Fibroblast of lung (primary cell): ENCODE data around the gene ATG2A. TPM values are rescaled to one million over a fixed set of nuclear protein-coding genes. Genes with fewer than 3 reads are reported as not detected.

ENCODE experiments used
- DNase-seq, 2 donors: peaks; one replicate each; pipeline versions ENCODE4 v3.0.0 to v3.0.0-alpha.2; 2010; ENCODE audit warnings: low read depth in 2 of 2
- H2AFZ ChIP-seq: 2 replicates; pipeline ENCODE4 v1.5.1; 2012; ENCODE audit warnings: low read length, control low read depth, inconsistent platforms
- H3K27ac ChIP-seq: 2 replicates; pipeline ENCODE4 v1.5.1; 2011; ENCODE audit warnings: low read length, control low read depth; ENCODE audit not compliant: insufficient read depth
- H3K27me3 ChIP-seq: 2 replicates; pipeline ENCODE4 v1.5.1; 2011; ENCODE audit warnings: mild to moderate bottlenecking, low read length; ENCODE audit not compliant: control insufficient read depth, insufficient read depth
- H3K36me3 ChIP-seq: 2 replicates; pipeline ENCODE4 v1.5.1; 2011; ENCODE audit warnings: low read length; ENCODE audit not compliant: control insufficient read depth, insufficient read depth
- H3K4me1 ChIP-seq: 2 replicates; pipeline ENCODE4 v1.5.1; 2011; ENCODE audit warnings: low read length; ENCODE audit not compliant: control insufficient read depth, insufficient read depth; ENCODE audit errors: extremely low read depth
- H3K4me2 ChIP-seq: 2 replicates; pipeline ENCODE4 v1.5.1; 2011; ENCODE audit warnings: low read length, control low read depth; ENCODE audit not compliant: insufficient read depth; ENCODE audit errors: extremely low read depth
- H3K4me3 ChIP-seq, 4 experiments: fragments of 200-600 bp in 1 of 4; sonication (generic) in 1 of 4; replicated peaks in 1 of 4; 2 replicates each; pipeline ENCODE4 v1.5.1; 2011 to 2016; ENCODE audit warnings: low read length in 4 of 4, low read depth in 3 of 4, mild to moderate bottlenecking in 3 of 4, control low read depth in 2 of 4, inconsistent platforms in 1 of 4, mixed read lengths in 1 of 4; ENCODE audit not compliant: insufficient read depth in 1 of 4; ENCODE audit errors: control extremely low read depth in 1 of 4
- H3K79me2 ChIP-seq: 2 replicates; pipeline ENCODE4 v1.5.1; 2012; ENCODE audit warnings: mild to moderate bottlenecking, low read length, inconsistent platforms; ENCODE audit not compliant: control insufficient read depth, insufficient read depth
- H3K9ac ChIP-seq: 2 replicates; pipeline ENCODE4 v1.5.1; 2011; ENCODE audit warnings: mild to moderate bottlenecking, low read length, control low read depth; ENCODE audit not compliant: insufficient read depth
- H3K9me3 ChIP-seq: 2 replicates; pipeline ENCODE4 v1.5.1; 2012; ENCODE audit warnings: low read depth, low read length; ENCODE audit not compliant: control insufficient read depth, insufficient read depth
- H4K20me1 ChIP-seq: 2 replicates; pipeline ENCODE4 v1.5.1; 2011; ENCODE audit warnings: low read length; ENCODE audit not compliant: control insufficient read depth, insufficient read depth; ENCODE audit errors: extremely low read depth
- CTCF ChIP-seq, 2 donors: IDR thresholded peaks in 1 of 2; conservative IDR thresholded peaks in 1 of 2; 1 replicate in 1 of 2; 2 replicates in 1 of 2; pipeline ENCODE4 v1.5.1; 2011 to 2012; ENCODE audit warnings: low read length in 2 of 2, control low read depth in 1 of 2, inconsistent platforms in 1 of 2, low read depth in 1 of 2, mild to moderate bottlenecking in 1 of 2
- EZH2 ChIP-seq: IDR thresholded peaks from 2 replicates; pipeline ENCODE4 v1.5.1; 2012; ENCODE audit warnings: low read length, control low read depth, mild to moderate bottlenecking; ENCODE audit errors: missing control alignments
- polyA plus RNA-seq, 2 donors: library from polyadenylated mRNA; depleted of rRNA in 1 of 2; stranded (reverse) in 1 of 2; unstranded in 1 of 2; fragments of >200 nt; gene quantifications; 2 replicates each; pipeline ENCODE4 v1.2.1, GENCODE V29; 2011 to 2012; ENCODE audit warnings: missing spikeins in 1 of 2
- total RNA-seq: library from RNA; depleted of rRNA; stranded (reverse); fragments of >200 nt; gene quantifications from 2 replicates; pipeline ENCODE4 v1.2.1, GENCODE V29; 2014

ATG2A gene
- total and polyA plus RNA-seq, 2 donors (not counting 1 experiment from before 2014, with no cell fraction given), result 3.1 to 9.9 TPM

GRCh38 chr11:64947208-64947814, 30.3 kb upstream of the ATG2A start:
- no peak for DNase-seq

DNA sequence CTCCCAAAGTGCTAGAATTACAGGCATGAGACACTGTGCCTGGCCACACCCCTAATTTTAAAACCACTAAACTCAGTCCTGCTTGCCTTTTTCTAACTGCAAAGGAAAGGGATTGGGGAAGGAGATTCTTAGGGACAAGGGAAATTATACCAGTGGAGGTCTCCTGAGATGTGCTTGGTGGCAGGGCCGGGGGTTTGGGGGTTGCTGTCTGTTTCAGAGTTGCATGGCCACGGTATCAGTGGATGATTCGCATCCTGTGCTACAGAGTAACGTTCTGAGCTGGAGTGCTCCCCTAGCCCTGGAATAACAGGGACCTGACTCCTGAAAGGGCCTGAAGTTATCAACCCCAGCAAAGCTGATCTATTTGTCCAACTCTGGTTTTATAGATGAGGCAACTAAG, 19.5 kb upstream of the ATG2A start:
- Histone ChIP-seq H3K4me1 (no peaks in the 10 kb centered on the region), H3K36me3 (peaks cover 11% of the 10 kb centered on the region), H3K9ac (no peak overlapping the region), H3K79me2 (no peaks in the 10 kb centered on the region), H3K9me3 (no peaks in the 10 kb centered on the region), H3K27me3 (peaks cover 6% of the 10 kb centered on the region), H3K27ac (no peak overlapping the region), H2AFZ (no peak overlapping the region), H3K4me3 (no peak overlapping the region), H4K20me1 (no peaks in the 10 kb centered on the region), H3K4me2 (no peak overlapping the region)
- no peak for DNase-seq
- TF ChIP-seq EZH2 (no peak), CTCF (conservative IDR thresholded peaks at IDR 0.05 in 1 of 2, IDR thresholded peaks at IDR 0.05 in 1 of 2; ENCODE audit: low read depth in 1 of 2, low read length in 2 of 2) (no peak)

More at GRCh38 chr11:64947208-64947814, 30.3 kb upstream of the ATG2A start:
- Histone ChIP-seq H3K9me3 (no peaks in the 10 kb centered on the region), H3K27me3 (peaks cover 21% of the 10 kb centered on the region), H3K36me3 (no peaks in the 10 kb centered on the region), H3K4me3 (no peak overlapping the region), H3K9ac (no peak overlapping the region), H3K4me2 (no peak overlapping the region), H4K20me1 (no peaks in the 10 kb centered on the region), H3K79me2 (no peaks in the 10 kb centered on the region), H3K4me1 (no peaks in the 10 kb centered on the region), H2AFZ (no peak overlapping the region), H3K27ac (no peak overlapping the region)
- no peak for TF ChIP-seq CTCF (conservative IDR thresholded peaks at IDR 0.05 in 1 of 2, IDR thresholded peaks at IDR 0.05 in 1 of 2; ENCODE audit: low read depth in 1 of 2, low read length in 2 of 2)
- no peak for TF ChIP-seq EZH2

- no peaks in the 10 kb centered on the region for H3K79me2 ChIP-seq
- H3K36me3 ChIP-seq, result peaks cover 11% of the 10 kb centered on the region
- no peaks in the 10 kb centered on the region for H3K4me1 ChIP-seq
- no peaks in the 10 kb centered on the region for H3K9me3 ChIP-seq
- H4K20me1 ChIP-seq, result no peaks in the 10 kb centered on the region
- no peak within 1 kb of the TSS for H3K9ac ChIP-seq
- H3K4me2 ChIP-seq, result no peak within 1 kb of the TSS
- H2AFZ ChIP-seq, result no peak within 1 kb of the TSS
- DNase-seq, result peak in 1 of 2 donors; percentile 38
- TF ChIP-seq EZH2 (no peak), CTCF (conservative IDR thresholded peaks at IDR 0.05 in 1 of 2, IDR thresholded peaks at IDR 0.05 in 1 of 2; ENCODE audit: low read depth in 1 of 2, low read length in 2 of 2) (peak; percentile 8)
- H3K4me3 ChIP-seq, result no peak within 1 kb of the TSS
- peaks cover 4% of the 10 kb centered on the region for H3K27me3 ChIP-seq
- H3K27ac ChIP-seq, result no peak within 1 kb of the TSS
Measured at GRCh38 chr11:64935359-64936081, 18.5 kb upstream of the ATG2A start, which contains the start of gene GPHA2. Gene GPHA2, minus strand, starts transcription at chr11:64935893. Its CDS starts 433 bp downstream, at chr11:64935460.
